NB4 (cell line): Measurements from ENCODE around the gene APEH.

Experiments
- DNase-seq: peaks from one replicate; pipeline ENCODE4 v3.0.0; 2010; ENCODE audit warnings: low read depth
- H3K4me3 ChIP-seq: one replicate; pipeline ENCODE4 v1.5.1; 2011; ENCODE audit warnings: mild to moderate bottlenecking, low read depth, low read length, moderate library complexity
- MYC ChIP-seq: IDR thresholded peaks from 2 replicates; pipeline ENCODE4 v1.6.1; 2011; ENCODE audit warnings: low read depth, low read length
- POLR2A ChIP-seq: IDR thresholded peaks from 2 replicates; pipeline ENCODE4 v1.6.1; 2011; ENCODE audit warnings: mild to moderate bottlenecking; ENCODE audit not compliant: insufficient read length; ENCODE audit errors: extremely low read depth
- TF ChIP-seq, protein P1 (sequence below): IDR thresholded peaks from 2 replicates; pipeline ENCODE4 v1.6.1; 2011; ENCODE audit warnings: low read depth, low read length
- TF ChIP-seq, protein P2 (sequence below): IDR thresholded peaks from one replicate; pipeline ENCODE4 v1.5.1; 2012; ENCODE audit warnings: low read depth, low read length

The APEH gene

DNA sequence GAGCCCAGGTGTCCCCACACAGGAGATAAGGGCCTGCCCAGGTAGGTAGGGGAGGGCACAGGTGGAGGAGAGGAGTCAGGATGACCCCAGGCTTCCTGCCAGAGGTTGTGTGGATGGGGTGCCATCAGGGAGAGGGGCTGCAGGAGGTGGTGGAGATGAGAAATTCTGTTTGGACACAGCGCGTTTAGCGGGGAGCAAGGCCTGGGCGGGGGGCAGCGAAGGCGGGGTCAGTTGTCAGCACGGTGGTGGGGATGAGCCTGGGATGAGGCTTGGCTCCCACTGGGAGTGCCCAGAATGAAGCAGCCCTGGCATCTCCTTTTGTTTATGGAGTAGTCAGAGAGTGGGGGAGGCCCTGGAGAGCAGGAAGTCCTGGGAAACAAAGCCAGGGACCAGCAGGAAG is 29.8 kb downstream of the APEH start:
- DNase-seq: no peak
- no peak overlapping the region for H3K4me3 ChIP-seq
- TF ChIP-seq, protein P1, sequence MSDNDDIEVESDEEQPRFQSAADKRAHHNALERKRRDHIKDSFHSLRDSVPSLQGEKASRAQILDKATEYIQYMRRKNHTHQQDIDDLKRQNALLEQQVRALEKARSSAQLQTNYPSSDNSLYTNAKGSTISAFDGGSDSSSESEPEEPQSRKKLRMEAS: no peak
- TF ChIP-seq, protein P2, sequence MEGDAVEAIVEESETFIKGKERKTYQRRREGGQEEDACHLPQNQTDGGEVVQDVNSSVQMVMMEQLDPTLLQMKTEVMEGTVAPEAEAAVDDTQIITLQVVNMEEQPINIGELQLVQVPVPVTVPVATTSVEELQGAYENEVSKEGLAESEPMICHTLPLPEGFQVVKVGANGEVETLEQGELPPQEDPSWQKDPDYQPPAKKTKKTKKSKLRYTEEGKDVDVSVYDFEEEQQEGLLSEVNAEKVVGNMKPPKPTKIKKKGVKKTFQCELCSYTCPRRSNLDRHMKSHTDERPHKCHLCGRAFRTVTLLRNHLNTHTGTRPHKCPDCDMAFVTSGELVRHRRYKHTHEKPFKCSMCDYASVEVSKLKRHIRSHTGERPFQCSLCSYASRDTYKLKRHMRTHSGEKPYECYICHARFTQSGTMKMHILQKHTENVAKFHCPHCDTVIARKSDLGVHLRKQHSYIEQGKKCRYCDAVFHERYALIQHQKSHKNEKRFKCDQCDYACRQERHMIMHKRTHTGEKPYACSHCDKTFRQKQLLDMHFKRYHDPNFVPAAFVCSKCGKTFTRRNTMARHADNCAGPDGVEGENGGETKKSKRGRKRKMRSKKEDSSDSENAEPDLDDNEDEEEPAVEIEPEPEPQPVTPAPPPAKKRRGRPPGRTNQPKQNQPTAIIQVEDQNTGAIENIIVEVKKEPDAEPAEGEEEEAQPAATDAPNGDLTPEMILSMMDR: no peak
- TF ChIP-seq POLR2A: no peak
- no peak for TF ChIP-seq MYC

DNA sequence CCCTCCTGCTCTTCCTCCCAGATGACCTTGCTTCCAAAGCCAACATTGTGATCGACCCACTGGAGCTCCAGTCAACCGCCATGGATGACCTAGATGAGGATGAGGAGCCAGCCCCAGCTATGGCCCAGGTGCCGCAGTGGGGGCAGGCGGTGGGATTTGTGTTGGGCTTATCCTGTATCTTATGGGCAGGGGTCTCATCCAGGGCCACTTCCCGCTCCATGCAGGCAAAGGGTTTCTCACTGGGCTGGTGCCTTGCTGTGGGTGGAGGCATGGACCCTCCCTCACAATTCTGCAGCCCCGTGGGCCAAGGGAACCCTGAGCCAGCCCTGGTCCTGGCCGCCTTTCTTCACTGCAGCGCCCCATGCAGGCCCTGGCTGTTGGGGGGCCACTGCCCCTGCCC is 30.5 kb downstream of the APEH start:
- TF ChIP-seq MYC (no peak), POLR2A (no peak)
- TF ChIP-seq, protein P2: no peak
- no peak overlapping the region for H3K4me3 ChIP-seq
- DNase-seq: no peak

DNA sequence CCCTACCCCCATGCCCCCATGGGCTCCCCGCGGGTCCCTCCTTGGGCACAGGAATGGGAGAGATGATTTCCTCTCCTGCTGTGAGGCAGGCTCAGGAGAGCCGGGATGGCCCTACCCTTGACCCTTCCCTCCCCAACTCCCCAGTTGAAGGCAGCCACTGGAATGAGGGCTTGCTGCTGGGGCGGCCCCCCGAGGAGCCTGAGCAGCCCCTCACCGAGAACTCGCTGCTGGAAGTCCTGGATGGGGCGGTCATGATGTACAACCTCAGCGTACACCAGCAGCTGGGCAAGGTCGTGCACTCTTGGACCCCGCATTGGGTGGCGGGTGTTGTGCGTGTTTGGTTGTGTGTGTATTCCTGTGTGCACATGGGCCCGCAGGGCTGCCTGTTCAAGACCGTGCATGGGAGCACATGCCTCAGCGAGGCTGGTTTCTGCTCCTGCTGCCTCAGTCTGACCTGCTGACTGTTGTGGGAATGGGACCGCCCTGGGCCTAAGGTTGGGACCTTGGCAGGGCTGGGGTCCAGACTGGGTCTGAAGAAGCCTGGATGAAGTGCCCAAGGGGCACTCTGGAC is 31.3 kb downstream of the APEH start:
- DNase-seq: no peak
- TF ChIP-seq, protein P1: no peak
- TF ChIP-seq, protein P2: no peak
- TF ChIP-seq MYC: no peak
- TF ChIP-seq POLR2A: no peak

DNA sequence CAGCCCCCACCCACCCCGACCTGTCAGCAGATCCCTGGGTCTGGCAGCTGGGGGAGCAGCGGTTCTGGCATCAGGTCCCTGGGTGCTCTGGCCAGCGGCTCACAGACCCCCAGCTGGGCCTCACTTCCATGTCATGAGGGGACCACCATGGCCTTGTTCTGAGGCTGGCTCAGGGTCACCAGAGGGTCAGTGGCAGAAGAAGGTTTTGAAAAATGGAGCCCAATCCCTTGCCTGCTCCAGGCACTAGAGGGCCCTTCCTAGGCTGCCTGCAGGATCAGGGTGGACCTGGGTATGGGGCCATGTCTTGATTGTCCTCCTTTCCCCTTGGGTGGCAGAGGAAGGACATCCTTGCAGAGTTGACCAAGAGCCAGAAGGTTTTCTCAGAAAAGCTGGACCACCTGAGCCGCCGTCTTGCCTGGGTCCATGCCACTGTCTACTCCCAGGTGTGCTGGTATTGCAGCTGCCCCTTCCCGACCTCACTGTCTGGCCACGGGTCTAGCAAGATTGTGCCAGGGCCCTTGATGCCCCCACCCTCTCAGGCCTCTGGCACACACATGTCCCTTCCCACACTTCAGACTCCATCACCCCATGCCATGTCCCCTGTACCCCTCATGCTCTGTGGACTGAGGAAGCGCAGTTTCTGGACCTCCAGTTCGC is 32.4 kb downstream of the APEH start:
- no peak overlapping the region for H3K4me3 ChIP-seq
- TF ChIP-seq, protein P2: no peak

More for the DNA sequence above, 31.3 kb downstream of the APEH start:
- H3K4me3 ChIP-seq: no peak overlapping the region

DNA sequence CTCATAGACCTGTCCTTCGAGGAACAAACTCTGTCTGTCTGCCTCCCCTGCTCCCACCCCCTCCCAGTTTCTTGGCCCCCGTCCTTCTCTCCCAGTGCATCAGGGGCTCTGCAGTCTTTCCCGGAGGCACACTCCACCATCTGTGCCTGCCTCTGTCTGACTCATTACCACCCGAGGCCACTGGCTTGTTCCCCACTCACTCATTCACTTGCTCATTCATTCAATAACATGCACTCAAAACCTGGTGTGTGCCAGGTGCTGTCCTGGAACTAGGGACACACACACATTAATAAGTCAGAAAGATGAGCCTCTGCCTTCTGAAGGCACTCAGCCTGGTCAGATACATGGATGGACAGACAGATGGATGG is 32.9 kb downstream of the APEH start:
- TF ChIP-seq, protein P2: no peak
- TF ChIP-seq MYC (no peak), POLR2A (no peak)
- TF ChIP-seq, protein P1: no peak
- no peak overlapping the region for H3K4me3 ChIP-seq
- DNase-seq: no peak

More for the DNA sequence above, 32.4 kb downstream of the APEH start:
- no peak for DNase-seq

DNA sequence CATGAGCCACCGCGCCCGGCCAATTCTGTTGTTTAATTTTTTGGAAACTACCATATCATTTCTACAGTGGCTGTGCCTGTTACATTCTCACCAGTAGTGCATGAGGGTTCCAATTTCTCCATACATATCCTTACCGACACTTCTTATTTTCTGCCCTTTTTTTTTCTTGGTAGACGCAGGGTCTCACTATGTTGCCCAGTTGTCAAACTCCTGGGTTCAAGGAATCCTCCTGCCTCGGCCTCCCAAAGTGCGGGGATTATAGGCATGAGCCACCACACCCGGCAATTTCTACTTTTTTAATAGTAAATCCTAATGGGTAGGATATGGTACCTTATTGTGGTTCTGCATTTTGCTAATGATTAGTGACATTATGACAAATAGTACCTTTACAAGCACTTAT is 35.7 kb downstream of the APEH start:
- TF ChIP-seq POLR2A: no peak
- TF ChIP-seq, protein P1: no peak
- TF ChIP-seq, protein P2: no peak
- TF ChIP-seq MYC: no peak
- DNase-seq: no peak
- H3K4me3 ChIP-seq: no peak overlapping the region
